ENCODE results near the gene CPEB1. TPM values are rescaled to one million over a fixed set of nuclear protein-coding genes. Genes with fewer than 3 reads are reported as not detected.

CPEB1 gene
- 0.52 TPM for total RNA-seq

- Histone ChIP-seq H3K9ac (ENCODE audit: low read depth in 1 of 3, low read length in 3 of 3) (peak within 1 kb of the TSS in 2 of 3 donors; percentile 32 to 66), H3K36me3 (ENCODE audit: control insufficient read depth in 3 of 3, insufficient read depth in 3 of 3, low read length in 3 of 3) (no peaks in the 10 kb centered on the region), H3K27me3 (ENCODE audit: control insufficient read depth in 3 of 3, insufficient read depth in 3 of 3, low read length in 3 of 3) (peaks cover 0 to 23% (median 19%) of the 10 kb centered on the region in 3 donors), H3K4me1 (ENCODE audit: control insufficient read depth in 3 of 3, insufficient read depth in 3 of 3, low read length in 3 of 3) (peaks cover 6 to 18% (median 10%) of the 10 kb centered on the region in 3 donors), H3K4me3 (ENCODE audit: low read length in 3 of 3) (peak within 1 kb of the TSS; percentile 30 to 69 (median 38)), H3K9me3 (ENCODE audit: control insufficient read depth in 3 of 3, low read length in 3 of 3) (no peaks in the 10 kb centered on the region), H3K27ac (ENCODE audit: low read depth, low read length) (no peak within 1 kb of the TSS)
Measured at GRCh38 chr15:82647045-82647834, at the start of gene CPEB1. Gene CPEB1 (minus strand): TSS chr15:82647363. CDS start chr15:82628459, 18,904 bp downstream.

- Histone ChIP-seq H3K9me3 (ENCODE audit: control insufficient read depth in 3 of 3, low read length in 3 of 3) (no peaks in the 10 kb centered on the region), H3K4me3 (ENCODE audit: low read length in 3 of 3) (no peak overlapping the region), H3K27me3 (ENCODE audit: control insufficient read depth in 3 of 3, insufficient read depth in 3 of 3, low read length in 3 of 3) (no peaks in the 10 kb centered on the region), H3K36me3 (ENCODE audit: control insufficient read depth in 3 of 3, insufficient read depth in 3 of 3, low read length in 3 of 3) (no peaks in the 10 kb centered on the region), H3K9ac (ENCODE audit: low read depth in 1 of 3, low read length in 3 of 3) (no peak overlapping the region), H3K4me1 (ENCODE audit: control insufficient read depth in 3 of 3, insufficient read depth in 3 of 3, low read length in 3 of 3) (no peaks in the 10 kb centered on the region), H3K27ac (ENCODE audit: low read depth, low read length) (no peak overlapping the region)
Measured at GRCh38 chr15:82692171-82692570, 45.0 kb upstream of the CPEB1 start.

- no peak overlapping the region for H3K4me3 ChIP-seq (ENCODE audit: low read length in 3 of 3)
- H3K27ac ChIP-seq (ENCODE audit: low read depth, low read length) = no peak overlapping the region
- no peaks in the 10 kb centered on the region for H3K9me3 ChIP-seq (ENCODE audit: control insufficient read depth in 3 of 3, low read length in 3 of 3)
Measured at GRCh38 chr15:82689147-82689546, 42.0 kb upstream of the CPEB1 start.

GRCh38 chr15:82688691-82689090, 41.5 kb upstream of the CPEB1 start:
- Histone ChIP-seq H3K4me3 (ENCODE audit: low read length in 3 of 3) (no peak overlapping the region), H3K4me1 (ENCODE audit: control insufficient read depth in 3 of 3, insufficient read depth in 3 of 3, low read length in 3 of 3) (no peaks in the 10 kb centered on the region), H3K9me3 (ENCODE audit: control insufficient read depth in 3 of 3, low read length in 3 of 3) (no peaks in the 10 kb centered on the region), H3K36me3 (ENCODE audit: control insufficient read depth in 3 of 3, insufficient read depth in 3 of 3, low read length in 3 of 3) (no peaks in the 10 kb centered on the region), H3K27ac (ENCODE audit: low read depth, low read length) (no peak overlapping the region), H3K9ac (ENCODE audit: low read depth in 1 of 3, low read length in 3 of 3) (no peak overlapping the region), H3K27me3 (ENCODE audit: control insufficient read depth in 3 of 3, insufficient read depth in 3 of 3, low read length in 3 of 3) (no peaks in the 10 kb centered on the region)

More at GRCh38 chr15:82689147-82689546, 42.0 kb upstream of the CPEB1 start:
- Histone ChIP-seq H3K36me3 (ENCODE audit: control insufficient read depth in 3 of 3, insufficient read depth in 3 of 3, low read length in 3 of 3) (no peaks in the 10 kb centered on the region), H3K9ac (ENCODE audit: low read depth in 1 of 3, low read length in 3 of 3) (no peak overlapping the region), H3K4me1 (ENCODE audit: control insufficient read depth in 3 of 3, insufficient read depth in 3 of 3, low read length in 3 of 3) (no peaks in the 10 kb centered on the region), H3K27me3 (ENCODE audit: control insufficient read depth in 3 of 3, insufficient read depth in 3 of 3, low read length in 3 of 3) (no peaks in the 10 kb centered on the region)

GRCh38 chr15:82681371-82681770, 34.2 kb upstream of the CPEB1 start:
- no peak overlapping the region for H3K9ac ChIP-seq (ENCODE audit: low read depth in 1 of 3, low read length in 3 of 3)
- peaks cover 22 to 34% (median 30%) of the 10 kb centered on the region in 3 donors for H3K27me3 ChIP-seq (ENCODE audit: control insufficient read depth in 3 of 3, insufficient read depth in 3 of 3, low read length in 3 of 3)
- H3K36me3 ChIP-seq (ENCODE audit: control insufficient read depth in 3 of 3, insufficient read depth in 3 of 3, low read length in 3 of 3) = no peaks in the 10 kb centered on the region
- H3K4me3 ChIP-seq (ENCODE audit: low read length in 3 of 3) = no peak overlapping the region
- H3K27ac ChIP-seq (ENCODE audit: low read depth, low read length) = no peak overlapping the region
- H3K4me1 ChIP-seq (ENCODE audit: control insufficient read depth in 3 of 3, insufficient read depth in 3 of 3, low read length in 3 of 3) = peaks cover 0 to 4% (median 3%) of the 10 kb centered on the region in 3 donors
- H3K9me3 ChIP-seq (ENCODE audit: control insufficient read depth in 3 of 3, low read length in 3 of 3) = no peaks in the 10 kb centered on the region

- Histone ChIP-seq H3K27me3 (ENCODE audit: control insufficient read depth in 3 of 3, insufficient read depth in 3 of 3, low read length in 3 of 3) (peaks cover 22 to 34% (median 30%) of the 10 kb centered on the region in 3 donors), H3K4me3 (ENCODE audit: low read length in 3 of 3) (peak overlapping the region in 2 of 3 donors; percentile 27 to 41)
Measured at GRCh38 chr15:82680200-82681102, 33.3 kb upstream of the CPEB1 start.

GRCh38 chr15:82679626-82680199, 32.5 kb upstream of the CPEB1 start:
- H3K36me3 ChIP-seq (ENCODE audit: control insufficient read depth in 3 of 3, insufficient read depth in 3 of 3, low read length in 3 of 3) = no peaks in the 10 kb centered on the region
- peaks cover 0 to 4% (median 3%) of the 10 kb centered on the region in 3 donors for H3K4me1 ChIP-seq (ENCODE audit: control insufficient read depth in 3 of 3, insufficient read depth in 3 of 3, low read length in 3 of 3)
- no peak overlapping the region for H3K4me3 ChIP-seq (ENCODE audit: low read length in 3 of 3)
- no peak overlapping the region for H3K9ac ChIP-seq (ENCODE audit: low read depth in 1 of 3, low read length in 3 of 3)
- H3K9me3 ChIP-seq (ENCODE audit: control insufficient read depth in 3 of 3, low read length in 3 of 3) = no peaks in the 10 kb centered on the region
- H3K27me3 ChIP-seq (ENCODE audit: control insufficient read depth in 3 of 3, insufficient read depth in 3 of 3, low read length in 3 of 3) = peaks cover 22 to 34% (median 30%) of the 10 kb centered on the region in 3 donors
- no peak overlapping the region for H3K27ac ChIP-seq (ENCODE audit: low read depth, low read length)

More at GRCh38 chr15:82680200-82681102, 33.3 kb upstream of the CPEB1 start:
- Histone ChIP-seq H3K9ac (ENCODE audit: low read depth in 1 of 3, low read length in 3 of 3) (no peak overlapping the region), H3K36me3 (ENCODE audit: control insufficient read depth in 3 of 3, insufficient read depth in 3 of 3, low read length in 3 of 3) (no peaks in the 10 kb centered on the region), H3K9me3 (ENCODE audit: control insufficient read depth in 3 of 3, low read length in 3 of 3) (no peaks in the 10 kb centered on the region), H3K4me1 (ENCODE audit: control insufficient read depth in 3 of 3, insufficient read depth in 3 of 3, low read length in 3 of 3) (peaks cover 0 to 4% (median 3%) of the 10 kb centered on the region in 3 donors), H3K27ac (ENCODE audit: low read depth, low read length) (no peak overlapping the region)

GRCh38 chr15:82677720-82678323, 30.7 kb upstream of the CPEB1 start:
- H3K27ac ChIP-seq (ENCODE audit: low read depth, low read length) = no peak overlapping the region
- H3K4me3 ChIP-seq (ENCODE audit: low read length in 3 of 3) = no peak overlapping the region
- H3K9ac ChIP-seq (ENCODE audit: low read depth in 1 of 3, low read length in 3 of 3) = no peak overlapping the region
- peaks cover 22 to 34% (median 30%) of the 10 kb centered on the region in 3 donors for H3K27me3 ChIP-seq (ENCODE audit: control insufficient read depth in 3 of 3, insufficient read depth in 3 of 3, low read length in 3 of 3)
- no peaks in the 10 kb centered on the region for H3K9me3 ChIP-seq (ENCODE audit: control insufficient read depth in 3 of 3, low read length in 3 of 3)
- H3K4me1 ChIP-seq (ENCODE audit: control insufficient read depth in 3 of 3, insufficient read depth in 3 of 3, low read length in 3 of 3) = peaks cover 0 to 4% (median 3%) of the 10 kb centered on the region in 3 donors
- no peaks in the 10 kb centered on the region for H3K36me3 ChIP-seq (ENCODE audit: control insufficient read depth in 3 of 3, insufficient read depth in 3 of 3, low read length in 3 of 3)

- Histone ChIP-seq H3K4me1 (ENCODE audit: control insufficient read depth in 3 of 3, insufficient read depth in 3 of 3, low read length in 3 of 3) (no peaks in the 10 kb centered on the region), H3K36me3 (ENCODE audit: control insufficient read depth in 3 of 3, insufficient read depth in 3 of 3, low read length in 3 of 3) (no peaks in the 10 kb centered on the region), H3K9ac (ENCODE audit: low read depth in 1 of 3, low read length in 3 of 3) (no peak overlapping the region)
Measured at GRCh38 chr15:82674873-82675272, 27.7 kb upstream of the CPEB1 start.

More at GRCh38 chr15:82674873-82675272, 27.7 kb upstream of the CPEB1 start:
- Histone ChIP-seq H3K27me3 (ENCODE audit: control insufficient read depth in 3 of 3, insufficient read depth in 3 of 3, low read length in 3 of 3) (peaks cover 4 to 13% (median 9%) of the 10 kb centered on the region in 3 donors), H3K27ac (ENCODE audit: low read depth, low read length) (no peak overlapping the region), H3K4me3 (ENCODE audit: low read length in 3 of 3) (no peak overlapping the region), H3K9me3 (ENCODE audit: control insufficient read depth in 3 of 3, low read length in 3 of 3) (no peaks in the 10 kb centered on the region)

Data from skeletal muscle tissue (tissue), 4 donors.